GM18511 (cell line): ENCODE results near the gene HPS3.
"Not testable (repeated sequence)": the region's sequence is repeated elsewhere in the genome, so short reads cannot be mapped to it uniquely, and the experiment has no call there.

Source experiments
- ATAC-seq: cut with Tn5 transposase; IDR thresholded peaks from one replicate; pipeline ENCODE4 v1.9.1; 2021; ENCODE audit warnings: mild to moderate bottlenecking, moderate library complexity; ENCODE audit not compliant: unreplicated experiment

Gene HPS3

GRCh38 chr3:149129326-149130205 lies at the start of gene HPS3:
Gene HPS3 (plus strand): TSS chr3:149129638. CDS start chr3:149129724, 86 bp downstream.
- peak; percentile 92 for ATAC-seq

GRCh38 chr3:149080011-149080698 lies 49.3 kb upstream of the HPS3 start:
- no peak for ATAC-seq

- ATAC-seq: no peak
These were observed 48.7 kb upstream of the HPS3 start for GRCh38 chr3:149080699-149081091.

GRCh38 chr3:149081772-149082171 lies 47.7 kb upstream of the HPS3 start:
- ATAC-seq: no peak

- peak; percentile 41 for ATAC-seq
These were observed 43.6 kb upstream of the HPS3 start for GRCh38 chr3:149085828-149086231.

GRCh38 chr3:149086232-149086988 lies 43.0 kb upstream of the HPS3 start, which contains the start of gene HLTF:
Gene HLTF (minus strand): TSS chr3:149086533. CDS start chr3:149086336, 197 bp downstream.
- ATAC-seq: peak; percentile 98

- ATAC-seq: no peak
These were observed 42.2 kb upstream of the HPS3 start for GRCh38 chr3:149087208-149087607.

GRCh38 chr3:149089395-149089794 lies 40.0 kb upstream of the HPS3 start:
- no peak for ATAC-seq

GRCh38 chr3:149090461-149090860 lies 39.0 kb upstream of the HPS3 start:
- no peak for ATAC-seq

GRCh38 chr3:149090907-149091306 lies 38.5 kb upstream of the HPS3 start:
- no peak for ATAC-seq

GRCh38 chr3:149091983-149092382 lies 37.5 kb upstream of the HPS3 start:
- ATAC-seq: no peak

GRCh38 chr3:149095487-149095886 lies 34.0 kb upstream of the HPS3 start:
- peak; percentile 79 for ATAC-seq

GRCh38 chr3:149097987-149098386 lies 31.5 kb upstream of the HPS3 start:
- ATAC-seq: not testable (repeated sequence)

GRCh38 chr3:149101154-149101553 lies 28.3 kb upstream of the HPS3 start:
- no peak for ATAC-seq

GRCh38 chr3:149101641-149102040 lies 27.8 kb upstream of the HPS3 start:
- ATAC-seq: no peak

- no peak for ATAC-seq
These were observed 25.0 kb upstream of the HPS3 start for GRCh38 chr3:149104484-149104883.

- ATAC-seq: no peak
These were observed 15.0 kb upstream of the HPS3 start for GRCh38 chr3:149114458-149114857.

- ATAC-seq: no peak
These were observed 14.3 kb upstream of the HPS3 start for GRCh38 chr3:149115114-149115513.

GRCh38 chr3:149118724-149119123 lies 10.7 kb upstream of the HPS3 start:
- no peak for ATAC-seq

- no peak for ATAC-seq
These were observed 10.0 kb upstream of the HPS3 start for GRCh38 chr3:149119466-149119865.
